GM23248 (cell line): ENCODE results near the gene PDE6C. TPM values are rescaled to one million over a fixed set of nuclear protein-coding genes. Genes with fewer than 3 reads are reported as not detected.

Experiments used
- DNase-seq: peaks from one replicate; pipeline ENCODE4 v3.0.0-alpha.2; 2015
- H2AFZ ChIP-seq: fragments of 200-600 bp; sonication (generic); 2 replicates; pipeline ENCODE4 v1.6.1; 2016; ENCODE audit warnings: antibody characterized with exemption
- H3F3A ChIP-seq: fragments of 200-600 bp; sonication (generic); 2 replicates; pipeline ENCODE4 v1.6.1; 2016; ENCODE audit warnings: mild to moderate bottlenecking, antibody characterized with exemption, mixed run types; ENCODE audit not compliant: insufficient read depth
- H3K27ac ChIP-seq: fragments of 200-600 bp; sonication (generic); 2 replicates; pipeline ENCODE4 v1.5.1; 2016; ENCODE audit warnings: mild to moderate bottlenecking
- H3K27me3 ChIP-seq: fragments of 200-600 bp; sonication (generic); replicated peaks from 2 replicates; pipeline ENCODE4 v1.6.1; 2016; ENCODE audit warnings: mild to moderate bottlenecking; ENCODE audit not compliant: insufficient read depth
- H3K36me3 ChIP-seq: fragments of 200-600 bp; sonication (generic); 2 replicates; pipeline ENCODE4 v1.6.1; 2016; ENCODE audit warnings: low read depth, mild to moderate bottlenecking
- H3K4me1 ChIP-seq: fragments of 200-600 bp; sonication (generic); 2 replicates; pipeline ENCODE4 v1.6.1; 2016; ENCODE audit warnings: mild to moderate bottlenecking; ENCODE audit not compliant: insufficient read depth
- H3K4me2 ChIP-seq: fragments of 200-600 bp; sonication (generic); one replicate; pipeline ENCODE4 v1.6.1; 2016; ENCODE audit warnings: mild to moderate bottlenecking; ENCODE audit not compliant: unreplicated experiment
- H3K4me3 ChIP-seq: fragments of 200-600 bp; sonication (generic); 2 replicates; pipeline ENCODE4 v1.5.1; 2016; ENCODE audit warnings: mild to moderate bottlenecking
- H3K79me2 ChIP-seq: fragments of 200-600 bp; sonication (generic); 2 replicates; pipeline ENCODE4 v1.6.1; 2016; ENCODE audit warnings: mild to moderate bottlenecking; ENCODE audit not compliant: insufficient read depth
- H3K9ac ChIP-seq: fragments of 200-600 bp; sonication (generic); 2 replicates; pipeline ENCODE4 v1.6.1; 2016; ENCODE audit warnings: mild to moderate bottlenecking
- H3K9me2 ChIP-seq: fragments of 200-600 bp; sonication (generic); 2 replicates; pipeline ENCODE4 v1.6.1; 2016; ENCODE audit warnings: mixed run types, mild to moderate bottlenecking, moderate library complexity; ENCODE audit not compliant: insufficient read depth
- H3K9me3 ChIP-seq: fragments of 200-600 bp; sonication (generic); one replicate; pipeline ENCODE4 v1.6.1; 2017; ENCODE audit warnings: low read depth
- H4K20me1 ChIP-seq: fragments of 200-600 bp; sonication (generic); 2 replicates; pipeline ENCODE4 v1.6.0; 2016; ENCODE audit not compliant: insufficient read depth
- EZH2 ChIP-seq: fragments of 200-600 bp; sonication (generic); IDR thresholded peaks from 2 replicates; pipeline ENCODE4 v1.6.1; 2018; ENCODE audit warnings: antibody characterized with exemption, mild to moderate bottlenecking; ENCODE audit not compliant: insufficient read depth, poor library complexity, severe bottlenecking
- EZH2phosphoT487 ChIP-seq: fragments of 200-600 bp; sonication (generic); IDR thresholded peaks from 2 replicates; pipeline ENCODE4 v1.6.1; 2018; ENCODE audit warnings: antibody characterized with exemption, moderate library complexity, mild to moderate bottlenecking, low read depth; ENCODE audit not compliant: insufficient read depth
- WGBS, 2 experiments: methylation state at CpG; one replicate each; pipeline ENCODE4 v1.1.6; 2015 to 2017; ENCODE audit warnings: low lambda C conversion rate in 2 of 2, low coverage in 1 of 2; ENCODE audit errors: missing lambda C conversion rate in 2 of 2; 5-methylcytosine and 5-hydroxymethylcytosine counted together
- in situ Hi-C: fragments of 300-500 bp; cut with MboI; formaldehyde crosslinking; loops from 2 replicates; pipeline ENCODE4 v1.15.0; 2020
- polyA plus RNA-seq: library from polyadenylated mRNA; unstranded; fragments of >200 nt; fragmentation: Nextera tagmentation; extraction: Ambion mirVana; gene quantifications from 2 replicates; pipeline ENCODE4 v1.2.1, GENCODE V29; 2016
- total RNA-seq: library from RNA; depleted of rRNA; stranded (reverse); fragments of >200 nt; shearing (Covaris generic); gene quantifications from 2 replicates; pipeline ENCODE4 v1.2.3, GENCODE V29; 2014

Gene PDE6C
- total and polyA plus RNA-seq, 2 experiments from 2014 or later = not detected

GRCh38 chr10:93573924-93574323, 38.4 kb upstream of the PDE6C start:
- Histone ChIP-seq H3F3A (no peaks in the 10 kb centered on the region), H3K4me3 (no peak overlapping the region), H2AFZ (no peak overlapping the region), H3K4me1 (no peaks in the 10 kb centered on the region), H4K20me1 (no peaks in the 10 kb centered on the region), H3K27me3 (peaks cover 64% of the 10 kb centered on the region), H3K9ac (no peak overlapping the region), H3K79me2 (no peaks in the 10 kb centered on the region), H3K27ac (no peak overlapping the region), H3K9me3 (no peaks in the 10 kb centered on the region), H3K4me2 (no peak overlapping the region), H3K36me3 (no peaks in the 10 kb centered on the region), H3K9me2 (no peaks in the 10 kb centered on the region)
- WGBS, 2 experiments = 46 to 55% methylated on average over 3 of the region's 3 CpGs
- in situ Hi-C loops = no loop called here
- TF ChIP-seq EZH2phosphoT487 (no peak), EZH2 (no peak)
- DNase-seq = no peak

- Histone ChIP-seq H3K9me3 (no peaks in the 10 kb centered on the region), H3K9ac (no peak overlapping the region), H3K4me1 (no peaks in the 10 kb centered on the region), H2AFZ (no peak overlapping the region), H3K4me2 (no peak overlapping the region), H3K27me3 (peaks cover 37% of the 10 kb centered on the region), H3K27ac (no peak overlapping the region), H3K4me3 (no peak overlapping the region), H4K20me1 (no peaks in the 10 kb centered on the region), H3K9me2 (no peaks in the 10 kb centered on the region), H3K36me3 (no peaks in the 10 kb centered on the region), H3F3A (no peaks in the 10 kb centered on the region), H3K79me2 (no peaks in the 10 kb centered on the region)
- DNase-seq = no peak
- no peak for TF ChIP-seq EZH2phosphoT487
- no peak for TF ChIP-seq EZH2
- in situ Hi-C loops = no loop called here
- 47 to 49% methylated on average over 3 of the region's 3 CpGs for WGBS, 2 experiments
Measured at GRCh38 chr10:93576888-93577287, 35.4 kb upstream of the PDE6C start.

GRCh38 chr10:93577565-93577964, 34.8 kb upstream of the PDE6C start:
- H3K4me3 ChIP-seq = no peak overlapping the region
- H2AFZ ChIP-seq = no peak overlapping the region
- H3K4me2 ChIP-seq = no peak overlapping the region
- no peaks in the 10 kb centered on the region for H3K9me3 ChIP-seq
- no peak for TF ChIP-seq EZH2
- in situ Hi-C loops = no loop called here
- no peaks in the 10 kb centered on the region for H3F3A ChIP-seq
- no peak for DNase-seq
- no peaks in the 10 kb centered on the region for H3K4me1 ChIP-seq
- H3K36me3 ChIP-seq = no peaks in the 10 kb centered on the region
- H3K79me2 ChIP-seq = no peaks in the 10 kb centered on the region
- H4K20me1 ChIP-seq = no peaks in the 10 kb centered on the region
- H3K9ac ChIP-seq = no peak overlapping the region
- H3K9me2 ChIP-seq = no peaks in the 10 kb centered on the region
- peaks cover 30% of the 10 kb centered on the region for H3K27me3 ChIP-seq
- H3K27ac ChIP-seq = no peak overlapping the region
- 53 to 68% methylated on average over 3 of the region's 3 CpGs for WGBS, 2 experiments

- H3K9me3 ChIP-seq = no peaks in the 10 kb centered on the region
- H2AFZ ChIP-seq = no peak overlapping the region
- no peaks in the 10 kb centered on the region for H3F3A ChIP-seq
- no peaks in the 10 kb centered on the region for H3K79me2 ChIP-seq
- TF ChIP-seq EZH2phosphoT487 (no peak), EZH2 (no peak)
- in situ Hi-C loops = no loop called here
- peaks cover 20% of the 10 kb centered on the region; the same call in 1 of the 2 replicates for H3K27me3 ChIP-seq
- no peak for DNase-seq
- H3K4me1 ChIP-seq = no peaks in the 10 kb centered on the region
- H4K20me1 ChIP-seq = no peaks in the 10 kb centered on the region
- no peak overlapping the region for H3K4me2 ChIP-seq
- H3K9ac ChIP-seq = no peak overlapping the region
- H3K9me2 ChIP-seq = no peaks in the 10 kb centered on the region
- WGBS, 2 experiments = 68 to 70% methylated on average over 7 of the region's 7 CpGs
- no peak overlapping the region for H3K27ac ChIP-seq
- H3K36me3 ChIP-seq = no peaks in the 10 kb centered on the region
- no peak overlapping the region for H3K4me3 ChIP-seq
Measured at GRCh38 chr10:93579089-93579488, 33.2 kb upstream of the PDE6C start.

- 51 to 54% methylated on average over 3 of the region's 3 CpGs for whole genome bisulfite sequencing, 2 experiments
- Histone ChIP-seq H3K9me2 (no peaks in the 10 kb centered on the region), H3K79me2 (no peaks in the 10 kb centered on the region), H3K4me2 (no peak overlapping the region), H3K4me1 (no peaks in the 10 kb centered on the region), H3K4me3 (no peak overlapping the region), H2AFZ (no peak overlapping the region), H3F3A (no peaks in the 10 kb centered on the region), H3K27ac (no peak overlapping the region), H3K9ac (no peak overlapping the region), H3K9me3 (no peaks in the 10 kb centered on the region), H3K27me3 (peaks cover 12% of the 10 kb centered on the region; the same call in 1 of the 2 replicates), H3K36me3 (no peaks in the 10 kb centered on the region), H4K20me1 (no peaks in the 10 kb centered on the region)
- in situ Hi-C loops = no loop called here
- no peak for DNase-seq
- no peak for TF ChIP-seq EZH2phosphoT487
- no peak for TF ChIP-seq EZH2
Measured at GRCh38 chr10:93579985-93580711, 32.2 kb upstream of the PDE6C start.
